ENCODE data around the gene PRR23E.

PRR23E gene

GRCh38 chr3:127151992-127152650 is 40.8 kb upstream of the PRR23E start:
- Histone ChIP-seq H4K91ac (ENCODE audit: low read length) (no peak overlapping the region), H3K4me1 (ENCODE audit: control insufficient read depth, insufficient read depth, low read depth, low read length) (no peaks in the 10 kb centered on the region), H2AFZ (ENCODE audit: low read depth, low read length) (no peak overlapping the region), H3K9ac (ENCODE audit: low read length) (no peak overlapping the region), H3K79me1 (replicated peaks; ENCODE audit: low read length, poor library complexity, severe bottlenecking) (no peaks in the 10 kb centered on the region), H2BK5ac (ENCODE audit: low read depth, low read length, poor library complexity, severe bottlenecking) (no peak overlapping the region), H3K4me3 (ENCODE audit: insufficient read depth in 1 of 2, low read depth in 1 of 2, low read length in 2 of 2) (no peak overlapping the region), H3K18ac (ENCODE audit: low read depth in 1 of 2, low read length in 2 of 2) (no peak overlapping the region), H4K8ac (ENCODE audit: low read length) (no peak overlapping the region), H3K27ac (ENCODE audit: low read length, poor library complexity, severe bottlenecking) (no peak overlapping the region), H3K23ac (ENCODE audit: low read length in 2 of 2) (no peak overlapping the region), H3K27me3 (ENCODE audit: control insufficient read depth in 1 of 2, insufficient read depth in 1 of 2, low read length in 2 of 2) (peaks cover 14 to 24% of the 10 kb centered on the region in 2 experiments), H2AK5ac (ENCODE audit: low read length, severe bottlenecking) (no peak overlapping the region), H3K9me3 (ENCODE audit: control insufficient read depth, low read length) (no peaks in the 10 kb centered on the region), H3K4ac (ENCODE audit: low read depth in 1 of 2, low read length in 2 of 2) (no peak overlapping the region), H3K14ac (ENCODE audit: low read length in 2 of 2) (no peak overlapping the region), H2BK12ac (ENCODE audit: low read length in 2 of 2) (no peak overlapping the region), H3K4me2 (ENCODE audit: low read length, poor library complexity, severe bottlenecking) (no peak overlapping the region), H2BK15ac (ENCODE audit: low read depth, poor library complexity, severe bottlenecking) (no peak overlapping the region), H2BK120ac (ENCODE audit: low read depth, low read length) (no peak overlapping the region), H3K36me3 (ENCODE audit: control insufficient read depth in 1 of 2, insufficient read depth in 2 of 2, low read depth in 1 of 2, low read length in 2 of 2) (peaks cover 0 to 2% of the 10 kb centered on the region in 2 experiments)
- 56% methylated on average over 1 of the region's 2 CpGs for WGBS
- no peak for DNase-seq

- Histone ChIP-seq H3K4me1 (ENCODE audit: control insufficient read depth, insufficient read depth, low read depth, low read length) (no peaks in the 10 kb centered on the region), H3K36me3 (ENCODE audit: control insufficient read depth in 1 of 2, insufficient read depth in 2 of 2, low read depth in 1 of 2, low read length in 2 of 2) (peaks cover 0 to 2% of the 10 kb centered on the region in 2 experiments), H2BK12ac (ENCODE audit: low read length in 2 of 2) (no peak overlapping the region), H3K18ac (ENCODE audit: low read depth in 1 of 2, low read length in 2 of 2) (no peak overlapping the region), H3K27me3 (ENCODE audit: control insufficient read depth in 1 of 2, insufficient read depth in 1 of 2, low read length in 2 of 2) (peaks cover 13 to 29% of the 10 kb centered on the region in 2 experiments), H4K91ac (ENCODE audit: low read length) (no peak overlapping the region), H3K4me2 (ENCODE audit: low read length, poor library complexity, severe bottlenecking) (no peak overlapping the region), H2BK5ac (ENCODE audit: low read depth, low read length, poor library complexity, severe bottlenecking) (no peak overlapping the region), H3K4me3 (ENCODE audit: insufficient read depth in 1 of 2, low read depth in 1 of 2, low read length in 2 of 2) (no peak overlapping the region), H2AK5ac (ENCODE audit: low read length, severe bottlenecking) (no peak overlapping the region), H3K14ac (ENCODE audit: low read length in 2 of 2) (no peak overlapping the region), H3K27ac (ENCODE audit: low read length, poor library complexity, severe bottlenecking) (no peak overlapping the region), H3K9me3 (ENCODE audit: control insufficient read depth, low read length) (no peaks in the 10 kb centered on the region), H2AFZ (ENCODE audit: low read depth, low read length) (no peak overlapping the region), H2BK120ac (ENCODE audit: low read depth, low read length) (no peak overlapping the region), H3K4ac (ENCODE audit: low read depth in 1 of 2, low read length in 2 of 2) (no peak overlapping the region), H4K8ac (ENCODE audit: low read length) (no peak overlapping the region), H3K79me1 (replicated peaks; ENCODE audit: low read length, poor library complexity, severe bottlenecking) (no peaks in the 10 kb centered on the region), H3K23ac (ENCODE audit: low read length in 2 of 2) (no peak overlapping the region), H2BK15ac (ENCODE audit: low read depth, poor library complexity, severe bottlenecking) (no peak overlapping the region), H3K9ac (ENCODE audit: low read length) (no peak overlapping the region)
- DNase-seq: no peak
- WGBS: 74% methylated on average over 10 of the region's 10 CpGs
Measured at GRCh38 chr3:127152684-127153505, 40.0 kb upstream of the PRR23E start.

- Histone ChIP-seq H3K27ac (ENCODE audit: low read length, poor library complexity, severe bottlenecking) (no peak overlapping the region), H3K23ac (ENCODE audit: low read length in 2 of 2) (no peak overlapping the region), H2AK5ac (ENCODE audit: low read length, severe bottlenecking) (no peak overlapping the region), H2AFZ (ENCODE audit: low read depth, low read length) (no peak overlapping the region), H3K36me3 (ENCODE audit: control insufficient read depth in 1 of 2, insufficient read depth in 2 of 2, low read depth in 1 of 2, low read length in 2 of 2) (peaks cover 0 to 2% of the 10 kb centered on the region in 2 experiments), H3K4ac (ENCODE audit: low read depth in 1 of 2, low read length in 2 of 2) (no peak overlapping the region), H2BK12ac (ENCODE audit: low read length in 2 of 2) (no peak overlapping the region), H3K9me3 (ENCODE audit: control insufficient read depth, low read length) (no peaks in the 10 kb centered on the region), H3K18ac (ENCODE audit: low read depth in 1 of 2, low read length in 2 of 2) (no peak overlapping the region), H4K91ac (ENCODE audit: low read length) (no peak overlapping the region), H3K79me1 (replicated peaks; ENCODE audit: low read length, poor library complexity, severe bottlenecking) (no peaks in the 10 kb centered on the region), H3K4me2 (ENCODE audit: low read length, poor library complexity, severe bottlenecking) (no peak overlapping the region), H3K14ac (ENCODE audit: low read length in 2 of 2) (no peak overlapping the region), H3K4me3 (ENCODE audit: insufficient read depth in 1 of 2, low read depth in 1 of 2, low read length in 2 of 2) (no peak overlapping the region), H2BK5ac (ENCODE audit: low read depth, low read length, poor library complexity, severe bottlenecking) (no peak overlapping the region), H3K27me3 (ENCODE audit: control insufficient read depth in 1 of 2, insufficient read depth in 1 of 2, low read length in 2 of 2) (peaks cover 13 to 33% of the 10 kb centered on the region in 2 experiments), H2BK15ac (ENCODE audit: low read depth, poor library complexity, severe bottlenecking) (no peak overlapping the region), H3K4me1 (ENCODE audit: control insufficient read depth, insufficient read depth, low read depth, low read length) (no peaks in the 10 kb centered on the region), H4K8ac (ENCODE audit: low read length) (no peak overlapping the region), H3K9ac (ENCODE audit: low read length) (no peak overlapping the region), H2BK120ac (ENCODE audit: low read depth, low read length) (no peak overlapping the region)
- 83% methylated on average over 5 of the region's 5 CpGs for WGBS
- no peak for DNase-seq
Measured at GRCh38 chr3:127153506-127153815, 39.5 kb upstream of the PRR23E start.

- no peak overlapping the region for H2BK12ac ChIP-seq (ENCODE audit: low read length in 2 of 2)
- no peak overlapping the region for H3K4me2 ChIP-seq (ENCODE audit: low read length, poor library complexity, severe bottlenecking)
- H3K27ac ChIP-seq (ENCODE audit: low read length, poor library complexity, severe bottlenecking): no peak overlapping the region
- no peak overlapping the region for H3K9ac ChIP-seq (ENCODE audit: low read length)
- H3K4me1 ChIP-seq (ENCODE audit: control insufficient read depth, insufficient read depth, low read depth, low read length): no peaks in the 10 kb centered on the region
- H2AFZ ChIP-seq (ENCODE audit: low read depth, low read length): no peak overlapping the region
- no peak overlapping the region for H3K23ac ChIP-seq (ENCODE audit: low read length in 2 of 2)
- no peak overlapping the region for H3K18ac ChIP-seq (ENCODE audit: low read depth in 1 of 2, low read length in 2 of 2)
- H2AK5ac ChIP-seq (ENCODE audit: low read length, severe bottlenecking): no peak overlapping the region
- no peak overlapping the region for H3K4ac ChIP-seq (ENCODE audit: low read depth in 1 of 2, low read length in 2 of 2)
- no peak overlapping the region for H3K4me3 ChIP-seq (ENCODE audit: insufficient read depth in 1 of 2, low read depth in 1 of 2, low read length in 2 of 2)
- H4K8ac ChIP-seq (ENCODE audit: low read length): no peak overlapping the region
- H3K36me3 ChIP-seq (ENCODE audit: control insufficient read depth in 1 of 2, insufficient read depth in 2 of 2, low read depth in 1 of 2, low read length in 2 of 2): no peaks in the 10 kb centered on the region
- H3K9me3 ChIP-seq (ENCODE audit: control insufficient read depth, low read length): no peaks in the 10 kb centered on the region
- H2BK15ac ChIP-seq (ENCODE audit: low read depth, poor library complexity, severe bottlenecking): no peak overlapping the region
- DNase-seq: no peak
- peaks cover 19 to 63% of the 10 kb centered on the region in 2 experiments for H3K27me3 ChIP-seq (ENCODE audit: control insufficient read depth in 1 of 2, insufficient read depth in 1 of 2, low read length in 2 of 2)
- no peak overlapping the region for H2BK120ac ChIP-seq (ENCODE audit: low read depth, low read length)
- 76% methylated on average over 15 of the region's 16 CpGs for WGBS
- no peak overlapping the region for H4K91ac ChIP-seq (ENCODE audit: low read length)
- H3K14ac ChIP-seq (ENCODE audit: low read length in 2 of 2): no peak overlapping the region
- no peak overlapping the region for H2BK5ac ChIP-seq (ENCODE audit: low read depth, low read length, poor library complexity, severe bottlenecking)
- H3K79me1 ChIP-seq (replicated peaks; ENCODE audit: low read length, poor library complexity, severe bottlenecking): no peaks in the 10 kb centered on the region
Measured at GRCh38 chr3:127156338-127157050, 36.4 kb upstream of the PRR23E start.

All from mesenchymal stem cell (in vitro differentiated cells and primary cell).